ENCODE measurements around the gene SMIM13. TPM values are rescaled to one million over a fixed set of nuclear protein-coding genes. Genes with fewer than 3 reads are reported as not detected.

SMIM13 gene
- total RNA-seq, 2 donors from 2014 or later, result 6.3 to 8.0 TPM

DNA sequence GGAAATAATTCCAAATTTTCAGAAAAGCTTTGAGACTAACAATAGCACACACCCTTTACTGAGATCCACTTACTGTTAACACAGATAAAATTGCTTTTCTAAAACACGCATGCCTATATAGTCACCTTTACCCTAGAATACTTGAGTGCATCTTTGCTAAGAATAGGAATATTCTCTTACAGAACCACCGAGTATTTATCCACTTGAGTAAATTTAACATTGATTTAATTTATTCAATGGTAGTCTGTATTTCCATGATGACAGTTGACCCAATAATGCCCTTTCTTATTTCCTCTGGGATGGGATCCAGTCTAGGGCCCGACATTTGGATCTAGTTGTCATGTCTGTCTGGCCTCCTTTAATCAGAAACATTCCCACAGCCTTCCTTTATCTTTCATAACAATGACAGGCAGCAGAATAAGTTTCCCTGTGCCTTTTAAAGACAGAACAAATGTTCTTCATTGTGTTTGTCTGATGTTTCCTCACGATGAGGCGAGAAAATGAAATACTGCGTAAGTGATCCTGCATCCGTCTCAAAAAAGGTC is 74.5 kb downstream of the SMIM13 start:
- no peak overlapping the region for H3K9ac ChIP-seq (ENCODE audit: low read depth in 2 of 2, low read length in 2 of 2)
- no peak overlapping the region for H3K27ac ChIP-seq
- intact Hi-C loops (cut with DNase I), result no loop called here
- H3K4me3 ChIP-seq, result no peak overlapping the region
- no peaks in the 10 kb centered on the region for H3K27me3 ChIP-seq
- no peaks in the 10 kb centered on the region for H3K9me3 ChIP-seq
- no peaks in the 10 kb centered on the region for H3K4me1 ChIP-seq
- H3K36me3 ChIP-seq, result no peaks in the 10 kb centered on the region
- DNase-seq, result no peak
- TF ChIP-seq CTCF (IDR thresholded peaks at IDR 0.05), result no peak

- Histone ChIP-seq H3K36me3 (no peaks in the 10 kb centered on the region), H3K9me3 (no peaks in the 10 kb centered on the region), H3K27me3 (no peaks in the 10 kb centered on the region), H3K27ac (no peak overlapping the region), H3K4me1 (no peaks in the 10 kb centered on the region), H3K9ac (ENCODE audit: low read depth in 2 of 2, low read length in 2 of 2) (no peak overlapping the region), H3K4me3 (no peak overlapping the region)
- DNase-seq, result no peak
- intact Hi-C loops (cut with DNase I), result loop anchor here (10.0 kb wide), 2 partner anchors 273 to 323 kb away; no protein-coding TSS in a partner anchor
- no peak for TF ChIP-seq CTCF (IDR thresholded peaks at IDR 0.05)
These were observed 78.3 kb downstream of the SMIM13 start for GRCh38 chr6:11171952-11172351.

GRCh38 chr6:11172501-11173327 is 79.1 kb downstream of the SMIM13 start:
- Histone ChIP-seq H3K9ac (ENCODE audit: low read depth in 2 of 2, low read length in 2 of 2) (peak overlapping the region in 1 of 2 donors; percentile 22), H3K27me3 (no peaks in the 10 kb centered on the region), H3K4me1 (no peaks in the 10 kb centered on the region), H3K9me3 (no peaks in the 10 kb centered on the region), H3K36me3 (no peaks in the 10 kb centered on the region), H3K4me3 (no peak overlapping the region), H3K27ac (no peak overlapping the region)
- TF ChIP-seq CTCF (IDR thresholded peaks at IDR 0.05), result peak; percentile 90
- peak; percentile 84 for DNase-seq
- intact Hi-C loops (cut with DNase I), result loop anchor here (10.0 kb wide), 2 partner anchors 272 to 322 kb away; no protein-coding TSS in a partner anchor

DNA sequence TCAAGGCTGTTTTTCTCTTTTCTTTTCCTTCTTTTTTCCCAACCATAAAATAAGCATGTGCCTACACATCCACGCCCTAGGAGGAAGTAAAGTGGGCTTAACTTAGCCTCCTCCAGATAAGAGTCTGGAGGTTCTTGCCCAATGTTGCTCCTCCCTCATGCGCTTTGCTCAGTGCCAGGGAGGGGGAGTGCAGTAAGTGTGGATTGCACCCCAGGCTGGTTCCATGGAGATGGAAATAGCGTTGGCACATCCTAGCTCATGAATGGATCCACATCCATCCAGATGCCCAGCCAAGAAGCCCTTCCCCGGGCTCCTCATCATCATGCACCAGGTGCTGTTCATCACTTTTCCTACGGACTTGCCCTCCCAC is 80.6 kb downstream of the SMIM13 start:
- intact Hi-C loops (cut with DNase I), result loop anchor here (10.0 kb wide), 2 partner anchors 271 to 321 kb away; no protein-coding TSS in a partner anchor
- Histone ChIP-seq H3K4me3 (no peak overlapping the region), H3K36me3 (no peaks in the 10 kb centered on the region)

DNA sequence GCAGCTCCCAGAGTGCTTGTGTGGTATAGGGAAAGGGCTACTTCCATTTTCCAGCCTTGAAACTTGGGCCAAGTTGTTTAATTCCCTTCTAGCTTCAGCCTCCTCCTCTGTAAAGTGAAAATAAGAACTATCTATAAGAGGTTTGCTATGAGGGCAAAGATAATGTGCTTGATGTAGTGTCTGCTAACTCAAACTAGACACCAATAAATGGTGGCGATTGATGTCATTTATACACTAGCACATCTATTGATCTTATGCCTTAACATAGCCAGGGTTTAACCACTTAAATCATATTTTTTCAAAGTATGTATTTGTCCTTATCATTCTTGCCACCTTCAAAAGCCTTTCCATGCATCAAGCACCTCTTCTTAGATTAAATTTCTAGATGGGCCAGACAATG is 83.6 kb downstream of the SMIM13 start:
- no peak overlapping the region for H3K9ac ChIP-seq (ENCODE audit: low read depth in 2 of 2, low read length in 2 of 2)
- H3K4me3 ChIP-seq, result no peak overlapping the region
- DNase-seq, result no peak
- intact Hi-C loops (cut with DNase I), result loop anchor here (10.0 kb wide), 2 partner anchors 268 to 318 kb away; no protein-coding TSS in a partner anchor
- TF ChIP-seq CTCF (IDR thresholded peaks at IDR 0.05), result no peak
- no peaks in the 10 kb centered on the region for H3K27me3 ChIP-seq
- H3K4me1 ChIP-seq, result no peaks in the 10 kb centered on the region
- H3K36me3 ChIP-seq, result no peaks in the 10 kb centered on the region
- H3K9me3 ChIP-seq, result no peaks in the 10 kb centered on the region
- no peak overlapping the region for H3K27ac ChIP-seq

More for the DNA sequence above, 80.6 kb downstream of the SMIM13 start:
- Histone ChIP-seq H3K27me3 (no peaks in the 10 kb centered on the region), H3K27ac (no peak overlapping the region), H3K4me1 (no peaks in the 10 kb centered on the region), H3K9me3 (no peaks in the 10 kb centered on the region), H3K9ac (ENCODE audit: low read depth in 2 of 2, low read length in 2 of 2) (no peak overlapping the region)
- peak; percentile 48 for DNase-seq
- no peak for TF ChIP-seq CTCF (IDR thresholded peaks at IDR 0.05)
